HFFc6 (cell line): Measurements from ENCODE around the gene ZNF77. TPM values are rescaled to one million over a fixed set of nuclear protein-coding genes. Genes with fewer than 3 reads are reported as not detected.

ENCODE experiments used
- DNase-seq: peaks from one replicate; pipeline ENCODE4 v3.0.0-alpha.2; 2018
- H3K27ac Mint-ChIP-seq: 2 replicates; pipeline ENCODE4 v1.8.0; 2020; ENCODE audit warnings: mild to moderate bottlenecking, mixed read lengths
- H3K27me3 Mint-ChIP-seq: 2 replicates; pipeline ENCODE4 v1.8.0; 2021; ENCODE audit warnings: mild to moderate bottlenecking, moderate library complexity, mixed read lengths; ENCODE audit not compliant: insufficient read depth
- H3K36me3 Mint-ChIP-seq: 2 replicates; pipeline ENCODE4 v1.8.0; 2021; ENCODE audit warnings: low read depth, mixed read lengths
- H3K4me1 Mint-ChIP-seq: 2 replicates; pipeline ENCODE4 v1.8.0; 2020; ENCODE audit warnings: low read depth, mixed read lengths
- H3K4me3 Mint-ChIP-seq: 2 replicates; pipeline ENCODE4 v1.8.0; 2020; ENCODE audit warnings: mild to moderate bottlenecking, moderate library complexity, mixed read lengths
- H3K9me3 Mint-ChIP-seq: 2 replicates; pipeline ENCODE4 v1.8.0; 2020; ENCODE audit warnings: mild to moderate bottlenecking, mixed read lengths
- CTCF ChIP-seq: fragments of 200-600 bp; sonication (generic); IDR thresholded peaks from 2 replicates; pipeline ENCODE4 v1.5.0; 2021; ENCODE audit warnings: antibody characterized with exemption, mild to moderate bottlenecking
- total RNA-seq, 6 experiments: library from RNA; stranded (reverse); fragmentation: NEBNext Ultra II Directional; extraction: Animal tissue kit (Norgen Biotek cat#: 25700); gene quantifications; 2 replicates in 1 of 6; 3 replicates in 5 of 6; pipeline ENCODE4 v1.2.3, GENCODE V29; 2021

Gene ZNF77
- total RNA-seq, 6 experiments from 2014 or later = 1.7 to 2.6 (median 2.2) TPM

GRCh38 chr19:2960120-2960519 is 15.3 kb upstream of the ZNF77 start:
- H3K27ac Mint-ChIP-seq = no peak overlapping the region
- no peaks in the 10 kb centered on the region for H3K9me3 Mint-ChIP-seq
- H3K4me3 Mint-ChIP-seq = no peak overlapping the region
- no peak for TF ChIP-seq CTCF
- DNase-seq = no peak
- peaks cover 2% of the 10 kb centered on the region for H3K27me3 Mint-ChIP-seq
- H3K4me1 Mint-ChIP-seq = peaks cover 6% of the 10 kb centered on the region; the same call in 1 of the 2 replicates
- no peaks in the 10 kb centered on the region for H3K36me3 Mint-ChIP-seq

GRCh38 chr19:2957160-2957559 is 12.4 kb upstream of the ZNF77 start:
- Mint-ChIP-seq H3K4me3 (no peak overlapping the region), H3K27ac (no peak overlapping the region), H3K4me1 (peaks cover 9% of the 10 kb centered on the region; the same call in 1 of the 2 replicates), H3K27me3 (peaks cover 2% of the 10 kb centered on the region), H3K36me3 (no peaks in the 10 kb centered on the region), H3K9me3 (no peaks in the 10 kb centered on the region)
- TF ChIP-seq CTCF = no peak
- DNase-seq = no peak

- Mint-ChIP-seq H3K4me3 (peak overlapping the region; percentile 73), H3K4me1 (peaks cover 23% of the 10 kb centered on the region), H3K27ac (no peak overlapping the region), H3K9me3 (no peaks in the 10 kb centered on the region), H3K27me3 (peaks cover 2% of the 10 kb centered on the region), H3K36me3 (peaks cover 11% of the 10 kb centered on the region)
- TF ChIP-seq CTCF = peak; percentile 41
- no peak for DNase-seq
These were observed 8.2 kb upstream of the ZNF77 start for GRCh38 chr19:2952953-2953481.

- Mint-ChIP-seq H3K4me1 (peaks cover 23% of the 10 kb centered on the region), H3K9me3 (no peaks in the 10 kb centered on the region), H3K36me3 (peaks cover 18% of the 10 kb centered on the region), H3K27ac (peak overlapping the region; percentile 97), H3K4me3 (peak overlapping the region; percentile 96), H3K27me3 (peaks cover 2% of the 10 kb centered on the region)
- DNase-seq = peak; percentile 99
- TF ChIP-seq CTCF = no peak
These were observed 5.7 kb upstream of the ZNF77 start for GRCh38 chr19:2950286-2951124.

GRCh38 chr19:2949939-2950285 is 5.1 kb upstream of the ZNF77 start:
- no peak for TF ChIP-seq CTCF
- H3K36me3 Mint-ChIP-seq = peaks cover 18% of the 10 kb centered on the region
- H3K4me1 Mint-ChIP-seq = peaks cover 23% of the 10 kb centered on the region
- peak overlapping the region; percentile 96 for H3K4me3 Mint-ChIP-seq
- no peak for DNase-seq
- H3K9me3 Mint-ChIP-seq = no peaks in the 10 kb centered on the region
- peak overlapping the region; percentile 97 for H3K27ac Mint-ChIP-seq
- peaks cover 4% of the 10 kb centered on the region for H3K27me3 Mint-ChIP-seq
